Epithelial cell of umbilical artery (primary cell): ENCODE measurements around the gene MTF1. TPM values are rescaled to one million over a fixed set of nuclear protein-coding genes. Genes with fewer than 3 reads are reported as not detected.

Experiments used
- total RNA-seq: library from RNA; depleted of rRNA; stranded (reverse); fragments of >200 nt; gene quantifications from 2 replicates; pipeline ENCODE4 v1.2.3, GENCODE V29; 2014

MTF1 gene
- total RNA-seq, result 1.9 and 2.1 TPM in 2 replicates

DNA sequence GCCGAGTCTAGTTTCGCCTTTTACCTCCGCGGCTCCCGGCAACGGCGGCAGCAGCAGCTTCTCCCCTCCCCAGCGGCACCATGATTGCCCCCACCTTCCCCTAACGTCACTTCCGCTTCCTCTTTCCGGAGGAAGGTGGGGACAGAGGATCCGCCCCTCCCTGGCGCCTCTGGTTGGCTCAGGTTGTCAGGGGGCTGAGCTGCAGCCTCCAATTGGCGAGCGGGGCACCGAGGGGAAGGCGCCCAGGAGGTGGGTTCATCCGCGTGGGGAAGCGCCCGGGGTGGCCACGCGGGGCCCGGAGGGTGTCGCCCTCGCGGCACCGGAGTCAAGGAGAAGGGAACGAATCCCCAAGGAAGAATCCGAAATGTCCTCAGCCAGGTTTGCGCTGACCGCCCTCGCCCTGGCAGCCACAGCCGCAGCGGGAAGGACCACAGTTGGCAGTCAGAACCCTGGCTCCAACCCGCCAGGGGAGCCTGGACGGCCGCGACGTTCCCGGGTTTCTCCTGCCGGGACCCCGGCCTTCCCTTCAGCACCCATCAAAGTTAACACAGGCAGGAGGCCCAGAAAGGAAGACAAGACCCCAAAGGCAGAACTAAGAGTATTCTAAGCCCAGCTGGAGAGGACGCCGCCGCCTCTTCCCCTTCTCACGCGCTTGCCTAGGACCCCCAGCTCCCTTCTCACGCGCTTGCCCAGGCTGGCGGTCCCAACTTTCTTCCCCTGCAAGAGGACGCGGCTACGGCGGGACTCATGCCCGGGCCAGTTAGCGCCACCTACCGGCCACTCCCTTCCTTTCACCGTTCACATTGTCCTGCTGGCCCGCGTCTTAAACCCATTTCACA, at the start of gene MTF1:
Gene MTF1 (minus strand): TSS at position 86 of the 839 bp plus-strand sequence. CDS start 1,934 bp downstream, outside the sequence.

DNA sequence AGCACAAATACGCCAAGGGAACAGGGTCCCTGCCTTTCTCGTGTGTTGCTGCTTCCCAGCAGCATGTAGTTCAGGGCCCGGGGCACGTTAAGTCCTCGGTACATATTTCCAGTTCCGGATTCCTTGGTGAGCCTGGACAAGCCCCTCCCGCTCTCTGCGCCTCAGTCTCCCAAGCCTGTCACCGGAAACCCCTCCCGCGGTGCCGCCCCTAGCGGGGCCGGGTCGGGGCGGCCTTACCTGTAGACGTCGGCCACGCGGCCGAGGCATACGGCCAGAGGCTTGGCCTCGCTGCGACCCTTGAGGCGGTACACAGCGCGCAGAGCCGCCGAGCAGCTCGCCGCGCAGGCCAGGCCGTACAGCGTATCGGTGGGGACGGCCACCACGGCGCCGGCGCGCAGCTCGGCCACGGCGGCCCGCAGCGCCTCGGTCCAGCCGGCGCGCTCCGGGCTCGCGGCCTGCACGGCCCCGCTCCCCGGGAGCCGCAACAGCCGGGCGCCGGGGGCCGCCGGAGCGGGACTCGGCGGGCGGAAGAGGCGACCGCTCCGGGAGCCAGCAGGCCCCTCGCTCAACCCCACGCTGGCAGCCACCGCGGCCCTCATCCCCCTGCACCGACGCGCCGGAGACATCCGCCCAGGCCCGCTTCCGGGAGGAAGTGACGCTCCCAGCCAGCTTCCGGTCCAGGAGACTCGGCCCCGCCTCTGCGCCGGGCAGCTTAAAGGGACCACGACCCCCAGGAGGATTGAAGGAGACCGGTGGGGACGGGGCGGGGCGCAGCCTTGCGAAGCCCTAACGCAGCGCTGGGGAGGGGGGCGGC, 51.6 kb downstream of the MTF1 start, which contains the start of the genes C1orf122 and YRDC:
Gene C1orf122 (plus strand): TSS at position 236 of the 814 bp plus-strand sequence. CDS start 615 bp downstream, outside the sequence.
Gene YRDC (minus strand): TSS at position 654 of the 814 bp plus-strand sequence. CDS start 28 bp downstream, at position 626.

DNA sequence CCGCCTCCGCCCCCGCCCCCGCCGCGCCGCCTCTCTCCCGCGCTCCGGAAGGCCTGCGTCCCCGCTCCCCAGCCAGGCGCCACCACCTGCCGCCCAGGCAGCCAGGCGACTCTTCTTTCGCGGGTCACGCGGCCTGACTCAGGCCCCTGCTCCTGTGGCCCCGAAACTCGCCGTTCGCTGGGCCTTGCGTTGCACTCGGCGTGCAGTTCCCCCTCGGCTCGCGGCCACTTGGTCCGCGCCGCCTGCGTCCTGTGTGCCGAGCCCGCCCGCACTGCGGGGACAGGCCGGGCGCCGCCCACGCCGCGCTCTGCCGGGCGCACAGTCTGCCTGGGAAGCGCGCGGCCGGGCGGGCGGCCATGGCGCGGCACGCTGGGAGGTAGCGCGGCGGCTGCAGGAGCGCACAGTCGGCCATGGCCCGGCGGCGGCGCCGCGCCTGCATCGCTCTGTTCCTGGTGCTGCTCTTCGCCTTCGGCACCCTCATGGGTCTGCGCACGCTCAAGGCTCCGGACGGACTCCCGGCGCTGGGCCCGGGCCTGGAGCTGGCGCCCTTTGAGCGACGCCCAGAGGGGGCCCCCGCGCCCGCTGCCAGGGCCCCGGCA, 65.5 kb downstream of the MTF1 start, which contains the start of gene MANEAL:
Gene MANEAL (plus strand): TSS at position 75 of the 599 bp plus-strand sequence. CDS start 336 bp downstream, at position 411.

DNA sequence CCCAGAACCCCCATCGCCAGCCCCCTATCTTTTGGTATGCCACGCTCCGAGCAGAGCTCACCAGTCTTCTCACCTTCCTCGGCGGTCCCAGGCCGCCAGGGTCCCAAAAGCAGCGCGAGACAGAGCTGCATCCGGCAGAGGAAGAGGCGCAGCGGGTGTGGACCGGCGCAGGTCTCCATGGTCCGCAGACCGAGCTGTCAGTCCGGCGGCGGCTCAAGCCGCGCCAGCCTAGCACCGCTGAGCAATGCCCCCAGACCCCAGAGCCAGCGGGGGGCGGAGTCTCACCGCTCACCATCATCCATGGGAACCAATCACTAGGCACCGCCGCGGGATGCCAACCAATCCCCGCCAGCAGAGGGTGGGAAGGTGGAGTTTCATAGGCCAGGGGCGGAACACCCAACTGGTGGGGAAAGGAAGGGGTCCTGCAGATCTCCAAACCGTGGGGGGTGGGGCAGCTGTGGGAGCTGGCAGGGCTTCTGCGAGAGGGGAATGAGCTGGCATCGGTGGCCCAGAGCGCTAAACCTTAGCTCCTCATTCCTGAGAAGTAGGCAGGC, 94.4 kb downstream of the MTF1 start, which contains the start of gene EPHA10:
Gene EPHA10 (minus strand): TSS at position 233 of the 554 bp plus-strand sequence. CDS start 54 bp downstream, at position 179.

Other genes starting within 250 kb of the MTF1 start
- not detected in 2 replicates for gene RSPO1, start 224.7 kb downstream of the MTF1 start, total RNA-seq
- gene CDCA8, start 167.1 kb downstream of the MTF1 start, total RNA-seq, result 12.0 and 15.3 TPM in 2 replicates
- not detected in 2 replicates for gene EPHA10, start 94.5 kb downstream of the MTF1 start, total RNA-seq
- gene MANEAL, start 65.7 kb downstream of the MTF1 start, total RNA-seq, result 0.32 TPM in 1 of 2 replicates, not detected in the other
- 21.1 TPM in 2 replicates for gene C1orf122, start 51.8 kb downstream of the MTF1 start, total RNA-seq
- 21.4 and 41.3 TPM in 2 replicates for gene YRDC, start 51.4 kb downstream of the MTF1 start, total RNA-seq
- gene INPP5B, start 87.5 kb upstream of the MTF1 start, total RNA-seq, result 14.9 and 22.6 TPM in 2 replicates
- 121 and 127 TPM in 2 replicates for gene SF3A3, start 130.4 kb upstream of the MTF1 start, total RNA-seq
- 12.3 and 21.1 TPM in 2 replicates for gene FHL3, start 145.9 kb upstream of the MTF1 start, total RNA-seq
- 57.8 and 84.5 TPM in 2 replicates for gene UTP11, start 153.1 kb upstream of the MTF1 start, total RNA-seq
- not detected in 2 replicates for gene POU3F1, start 187.2 kb upstream of the MTF1 start, total RNA-seq